Measurements from ENCODE around the gene SMOC2. TPM values are rescaled to one million over a fixed set of nuclear protein-coding genes. Genes with fewer than 3 reads are reported as not detected.

SMOC2 gene
- total and polyA plus RNA-seq, 2 experiments from 2014 or later: 1.9 to 3.2 TPM

DNA sequence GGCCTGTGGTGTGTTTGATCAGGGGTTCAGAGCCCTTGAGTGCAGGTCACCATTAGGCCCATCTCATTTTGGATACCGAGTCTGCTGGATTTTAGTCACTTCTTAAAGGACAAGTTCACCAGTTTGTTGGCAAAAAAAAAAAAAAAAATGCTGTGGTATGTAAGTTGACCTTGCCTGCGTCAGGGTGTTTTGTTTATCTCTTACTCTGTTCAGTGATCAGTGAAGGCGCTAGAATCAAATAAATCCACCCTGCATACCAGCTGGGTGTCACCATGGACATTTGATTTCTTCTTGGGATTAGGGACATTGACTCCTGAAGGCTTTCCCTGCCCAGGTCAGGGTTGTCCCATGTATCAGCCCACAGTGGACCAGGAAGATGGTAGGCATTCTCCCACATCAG, 6.7 kb downstream of the SMOC2 start:
- TF ChIP-seq, protein P1, sequence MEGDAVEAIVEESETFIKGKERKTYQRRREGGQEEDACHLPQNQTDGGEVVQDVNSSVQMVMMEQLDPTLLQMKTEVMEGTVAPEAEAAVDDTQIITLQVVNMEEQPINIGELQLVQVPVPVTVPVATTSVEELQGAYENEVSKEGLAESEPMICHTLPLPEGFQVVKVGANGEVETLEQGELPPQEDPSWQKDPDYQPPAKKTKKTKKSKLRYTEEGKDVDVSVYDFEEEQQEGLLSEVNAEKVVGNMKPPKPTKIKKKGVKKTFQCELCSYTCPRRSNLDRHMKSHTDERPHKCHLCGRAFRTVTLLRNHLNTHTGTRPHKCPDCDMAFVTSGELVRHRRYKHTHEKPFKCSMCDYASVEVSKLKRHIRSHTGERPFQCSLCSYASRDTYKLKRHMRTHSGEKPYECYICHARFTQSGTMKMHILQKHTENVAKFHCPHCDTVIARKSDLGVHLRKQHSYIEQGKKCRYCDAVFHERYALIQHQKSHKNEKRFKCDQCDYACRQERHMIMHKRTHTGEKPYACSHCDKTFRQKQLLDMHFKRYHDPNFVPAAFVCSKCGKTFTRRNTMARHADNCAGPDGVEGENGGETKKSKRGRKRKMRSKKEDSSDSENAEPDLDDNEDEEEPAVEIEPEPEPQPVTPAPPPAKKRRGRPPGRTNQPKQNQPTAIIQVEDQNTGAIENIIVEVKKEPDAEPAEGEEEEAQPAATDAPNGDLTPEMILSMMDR (IDR thresholded peaks at IDR 0.05; ENCODE audit: low read depth, low read length): no peak
- no peaks in the 10 kb centered on the region for H3K9me3 ChIP-seq (ENCODE audit: low read depth)
- H3K36me3 ChIP-seq: no peaks in the 10 kb centered on the region
- H3K27ac ChIP-seq: no peak overlapping the region
- peaks cover 18% of the 10 kb centered on the region for H3K27me3 ChIP-seq
- DNase-seq (ENCODE audit: low read depth in 1 of 2, low spot score in 1 of 2): no peak
- H3K4me3 ChIP-seq: no peak overlapping the region
- no peaks in the 10 kb centered on the region for H3K4me1 ChIP-seq (ENCODE audit: low read depth)

DNA sequence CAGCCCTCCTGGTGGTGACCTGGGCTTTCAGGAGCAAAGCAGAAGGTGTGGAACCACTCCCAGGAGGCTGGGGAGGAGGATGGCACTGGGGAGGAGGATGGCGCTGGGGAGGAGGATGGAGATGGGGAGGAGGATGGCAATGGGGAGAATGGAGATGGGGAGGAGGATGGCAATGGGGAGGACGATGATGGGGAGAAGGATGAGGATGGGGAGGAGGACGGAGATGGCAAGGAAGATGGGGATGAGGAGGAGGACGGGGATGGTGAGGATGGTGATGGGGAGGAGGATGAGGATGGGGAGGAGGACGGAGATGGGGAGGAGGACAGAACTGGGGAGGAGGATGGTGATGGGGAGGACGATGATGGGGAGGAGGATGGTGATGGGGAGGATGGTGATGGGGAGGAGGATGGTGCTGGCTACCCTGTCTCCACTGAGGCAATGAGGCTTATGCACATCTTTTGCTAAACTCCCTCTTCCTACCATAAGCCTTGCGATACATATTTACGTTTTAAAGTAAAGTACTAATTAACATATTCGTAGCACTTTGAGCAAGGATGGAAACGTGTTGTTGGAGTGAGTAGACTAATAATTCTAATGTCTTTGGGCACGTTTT, 7.4 kb downstream of the SMOC2 start:
- DNase-seq (ENCODE audit: low read depth in 1 of 2, low spot score in 1 of 2): no peak
- no peak overlapping the region for H3K4me3 ChIP-seq
- no peak overlapping the region for H3K27ac ChIP-seq
- H3K36me3 ChIP-seq: no peaks in the 10 kb centered on the region
- H3K4me1 ChIP-seq (ENCODE audit: low read depth): no peaks in the 10 kb centered on the region
- H3K27me3 ChIP-seq: peaks cover 11% of the 10 kb centered on the region
- TF ChIP-seq, protein P1 (IDR thresholded peaks at IDR 0.05; ENCODE audit: low read depth, low read length): no peak
- H3K9me3 ChIP-seq (ENCODE audit: low read depth): no peaks in the 10 kb centered on the region

DNA sequence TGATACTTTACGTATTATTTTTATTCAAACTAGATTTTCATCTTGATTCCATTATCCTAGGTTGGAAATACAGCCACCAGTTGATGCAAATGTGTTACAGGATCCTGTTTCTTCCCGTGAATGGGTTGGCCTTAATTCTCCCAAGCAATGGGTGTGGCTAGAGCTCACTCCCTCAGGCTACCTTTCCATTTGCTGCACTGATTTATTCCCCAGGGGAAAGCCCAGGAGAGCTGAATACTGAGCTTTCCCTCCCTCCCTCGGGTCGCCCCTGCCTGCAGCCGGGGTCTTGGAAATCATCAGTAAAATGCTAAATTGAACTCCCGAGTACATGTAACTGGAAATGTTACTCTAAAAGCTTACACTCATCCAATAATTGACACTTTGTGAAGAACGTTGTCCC, 9.9 kb downstream of the SMOC2 start:
- Histone ChIP-seq H3K36me3 (no peaks in the 10 kb centered on the region), H3K27me3 (no peaks in the 10 kb centered on the region), H3K4me3 (no peak overlapping the region), H3K9me3 (ENCODE audit: low read depth) (no peaks in the 10 kb centered on the region), H3K27ac (no peak overlapping the region), H3K4me1 (ENCODE audit: low read depth) (no peaks in the 10 kb centered on the region)
- TF ChIP-seq, protein P1 (IDR thresholded peaks at IDR 0.05; ENCODE audit: low read depth, low read length): no peak
- DNase-seq (ENCODE audit: low read depth in 1 of 2, low spot score in 1 of 2): no peak

DNA sequence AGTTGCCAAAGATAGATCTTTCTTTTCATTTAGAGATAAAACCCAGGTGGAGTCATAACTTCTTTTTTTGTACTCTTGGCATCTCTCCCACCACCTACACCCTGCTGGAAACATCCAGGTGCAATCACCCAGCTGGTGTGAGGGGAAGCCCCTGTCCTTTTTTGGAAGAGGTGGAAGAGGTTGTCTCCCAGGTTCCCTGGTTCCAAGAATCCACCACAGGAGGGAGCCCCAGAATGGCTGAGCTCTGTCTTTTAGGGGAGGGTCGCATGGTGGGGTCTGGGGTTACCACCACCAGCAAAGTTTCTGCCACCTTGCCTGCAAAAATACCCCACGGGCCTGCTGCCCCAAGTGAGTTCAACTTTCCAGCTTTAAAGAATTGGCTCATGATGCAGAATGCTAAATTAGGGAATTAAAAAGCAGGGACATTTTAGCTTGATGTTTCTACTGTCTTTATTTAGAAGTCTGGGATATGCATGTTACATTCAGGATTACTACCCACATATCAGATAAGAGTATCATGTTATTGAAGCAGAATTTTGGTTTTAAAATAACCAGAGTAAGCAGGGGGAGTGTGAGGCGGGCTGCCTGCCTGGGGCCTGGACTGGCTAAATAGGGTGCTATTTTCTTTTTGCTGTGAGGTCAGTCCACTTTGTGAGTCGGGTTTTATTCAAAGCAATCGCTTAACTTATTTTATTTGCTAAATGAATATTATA, 11.0 kb downstream of the SMOC2 start:
- no peak overlapping the region for H3K4me3 ChIP-seq
- DNase-seq (ENCODE audit: low read depth in 1 of 2, low spot score in 1 of 2): peak in 1 of 2 donors; percentile 21
- no peaks in the 10 kb centered on the region for H3K27me3 ChIP-seq
- no peak overlapping the region for H3K27ac ChIP-seq
- TF ChIP-seq, protein P1 (IDR thresholded peaks at IDR 0.05; ENCODE audit: low read depth, low read length): peak; percentile 36
- no peaks in the 10 kb centered on the region for H3K9me3 ChIP-seq (ENCODE audit: low read depth)
- no peaks in the 10 kb centered on the region for H3K36me3 ChIP-seq
- H3K4me1 ChIP-seq (ENCODE audit: low read depth): no peaks in the 10 kb centered on the region

DNA sequence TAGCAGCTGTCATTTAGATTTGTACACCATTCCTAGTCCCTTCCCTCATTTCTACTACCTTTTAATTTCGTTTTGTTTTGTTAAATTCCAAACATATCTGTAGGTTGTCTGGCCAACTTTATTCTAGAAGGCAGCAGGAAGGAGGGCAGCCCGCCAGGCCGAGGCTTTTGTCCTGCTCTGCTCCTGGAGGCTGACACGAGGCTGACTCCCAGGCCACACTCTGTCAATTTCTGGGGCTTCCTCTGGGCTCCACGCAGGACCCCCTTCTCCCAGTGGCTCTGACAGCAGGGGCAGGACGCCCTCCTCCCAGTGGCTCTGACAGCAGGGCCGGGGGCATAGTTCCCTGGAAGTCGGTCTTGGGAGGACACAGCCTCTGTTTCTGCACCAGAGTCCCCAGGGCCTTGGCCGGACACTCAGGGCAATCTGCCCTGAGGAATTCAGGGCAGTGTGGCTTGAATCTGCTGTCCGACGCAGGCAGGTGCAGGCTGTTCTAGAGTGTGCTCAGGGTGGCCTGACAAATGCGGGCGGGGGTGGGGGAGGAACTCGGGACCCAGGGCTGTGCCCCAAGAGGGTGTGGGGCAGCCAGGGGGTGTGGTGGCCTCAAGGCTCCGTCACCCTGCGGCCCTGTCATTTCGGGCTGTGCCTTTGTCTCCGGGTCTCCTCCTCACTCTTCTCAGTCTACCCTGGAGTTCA, 11.8 kb downstream of the SMOC2 start:
- Histone ChIP-seq H3K4me3 (no peak overlapping the region), H3K4me1 (ENCODE audit: low read depth) (no peaks in the 10 kb centered on the region), H3K9me3 (ENCODE audit: low read depth) (no peaks in the 10 kb centered on the region), H3K27me3 (no peaks in the 10 kb centered on the region), H3K36me3 (no peaks in the 10 kb centered on the region), H3K27ac (no peak overlapping the region)
- peak in 1 of 2 donors; percentile 28 for DNase-seq (ENCODE audit: low read depth in 1 of 2, low spot score in 1 of 2)
- TF ChIP-seq, protein P1 (IDR thresholded peaks at IDR 0.05; ENCODE audit: low read depth, low read length): no peak

Measured in cardiac muscle cell (in vitro differentiated cells and primary cell).